HG03095 (cell line): ENCODE data around the gene URB1.
A peak's percentile ranks its signal among the peaks of the same experiment; 100 is the strongest.
"Not testable (repeated sequence)": the region's sequence is repeated elsewhere in the genome, so short reads cannot be mapped to it uniquely, and the experiment has no call there.

Experiments used
- ATAC-seq: cut with Tn5 transposase; IDR thresholded peaks from one replicate; pipeline ENCODE4 v1.9.1; 2021; ENCODE audit warnings: moderate library complexity; ENCODE audit not compliant: unreplicated experiment

Gene URB1

GRCh38 chr21:32298148-32298559 lies 94.7 kb downstream of the URB1 start:
- ATAC-seq = no peak

- ATAC-seq = no peak
Measured at GRCh38 chr21:32297449-32297848, 95.4 kb downstream of the URB1 start.

GRCh38 chr21:32285476-32285875 lies 107.3 kb downstream of the URB1 start:
- no peak for ATAC-seq

- no peak for ATAC-seq
Measured at GRCh38 chr21:32282992-32283391, 109.8 kb downstream of the URB1 start.

- ATAC-seq = no peak
Measured at GRCh38 chr21:32281531-32281930, 111.3 kb downstream of the URB1 start.

- ATAC-seq = peak; percentile 13
Measured at GRCh38 chr21:32279377-32279680, 113.5 kb downstream of the URB1 start.

- ATAC-seq = peak; percentile 88
Measured at GRCh38 chr21:32278518-32279376, 114.1 kb downstream of the URB1 start, which contains the start of gene MIS18A. Gene MIS18A, minus strand, starts transcription at chr21:32279049. Its CDS starts 35 bp downstream, at chr21:32279014.

GRCh38 chr21:32278103-32278502 lies 114.7 kb downstream of the URB1 start:
- ATAC-seq = no peak

GRCh38 chr21:32276671-32277070 lies 116.1 kb downstream of the URB1 start:
- ATAC-seq = no peak

GRCh38 chr21:32270748-32271147 lies 122.1 kb downstream of the URB1 start:
- no peak for ATAC-seq

- ATAC-seq = not testable (repeated sequence)
Measured at GRCh38 chr21:32265321-32265720, 127.5 kb downstream of the URB1 start.

GRCh38 chr21:32261929-32262328 lies 130.9 kb downstream of the URB1 start:
- ATAC-seq = no peak
